GM12891 (cell line): Measurements from ENCODE around the gene SLC22A2.

Experiments
- POLR2A ChIP-seq: IDR thresholded peaks from 2 replicates; pipeline ENCODE4 v1.6.1; 2011; ENCODE audit warnings: low read depth, low read length, control low read depth
- POLR2AphosphoS5 ChIP-seq: IDR thresholded peaks from 2 replicates; pipeline ENCODE4 v1.6.1; 2011; ENCODE audit warnings: low read depth, low read length, control low read depth
- TAF1 ChIP-seq: IDR thresholded peaks from 2 replicates; pipeline ENCODE4 v1.6.1; 2011; ENCODE audit warnings: low read depth, low read length, control low read depth

GRCh38 chr6:160203522-160203921, 55.1 kb downstream of the SLC22A2 start:
- TF ChIP-seq POLR2A (no peak), POLR2AphosphoS5 (no peak), TAF1 (no peak)
